Measurements from ENCODE around the gene TIGD2.

Gene TIGD2

GRCh38 chr4:89157488-89158024 is 46.2 kb downstream of the TIGD2 start:
- Histone ChIP-seq H2AFZ (ENCODE audit: low read depth, low read length, severe bottlenecking) (no peak overlapping the region), H4K20me1 (ENCODE audit: low read depth, low read length) (no peaks in the 10 kb centered on the region), H3K27me3 (ENCODE audit: low read length) (no peaks in the 10 kb centered on the region), H3K27ac (ENCODE audit: low read depth, low read length) (no peak overlapping the region), H3K79me2 (ENCODE audit: insufficient read depth, low read length) (no peaks in the 10 kb centered on the region), H3K4me2 (ENCODE audit: low read depth, low read length, poor library complexity, severe bottlenecking) (no peak overlapping the region), H3K36me3 (ENCODE audit: low read length) (no peaks in the 10 kb centered on the region), H3F3A (ENCODE audit: insufficient read depth) (no peaks in the 10 kb centered on the region), H3K4me3 (ENCODE audit: insufficient read depth, low read length, poor library complexity, severe bottlenecking) (no peak overlapping the region), H3K9me2 (replicated peaks; ENCODE audit: insufficient read depth, low read length) (no peaks in the 10 kb centered on the region), H3K9me3 (ENCODE audit: insufficient read depth, low read length) (no peaks in the 10 kb centered on the region), H3K9ac (ENCODE audit: low read length) (no peak overlapping the region)
- TF ChIP-seq CTCF (IDR thresholded peaks at IDR 0.05; ENCODE audit: insufficient read depth, low read length, poor library complexity, severe bottlenecking) (no peak), EZH2phosphoT487 (conservative IDR thresholded peaks at IDR 0.05; ENCODE audit: low read length) (no peak)

GRCh38 chr4:89158884-89159503 is 47.7 kb downstream of the TIGD2 start:
- Histone ChIP-seq H3K79me2 (ENCODE audit: insufficient read depth, low read length) (no peaks in the 10 kb centered on the region), H3K4me2 (ENCODE audit: low read depth, low read length, poor library complexity, severe bottlenecking) (no peak overlapping the region), H2AFZ (ENCODE audit: low read depth, low read length, severe bottlenecking) (no peak overlapping the region), H3K4me3 (ENCODE audit: insufficient read depth, low read length, poor library complexity, severe bottlenecking) (no peak overlapping the region), H3K27me3 (ENCODE audit: low read length) (no peaks in the 10 kb centered on the region), H3K9ac (ENCODE audit: low read length) (no peak overlapping the region), H3K27ac (ENCODE audit: low read depth, low read length) (no peak overlapping the region), H3K9me3 (ENCODE audit: insufficient read depth, low read length) (no peaks in the 10 kb centered on the region), H3K36me3 (ENCODE audit: low read length) (no peaks in the 10 kb centered on the region), H3F3A (ENCODE audit: insufficient read depth) (no peaks in the 10 kb centered on the region), H4K20me1 (ENCODE audit: low read depth, low read length) (no peaks in the 10 kb centered on the region), H3K9me2 (replicated peaks; ENCODE audit: insufficient read depth, low read length) (no peaks in the 10 kb centered on the region)
- no peak for TF ChIP-seq CTCF (IDR thresholded peaks at IDR 0.05; ENCODE audit: insufficient read depth, low read length, poor library complexity, severe bottlenecking)
- TF ChIP-seq EZH2phosphoT487 (conservative IDR thresholded peaks at IDR 0.05; ENCODE audit: low read length), result no peak

GRCh38 chr4:89160806-89161205 is 49.5 kb downstream of the TIGD2 start:
- H3K9me2 ChIP-seq (replicated peaks; ENCODE audit: insufficient read depth, low read length), result no peaks in the 10 kb centered on the region
- no peaks in the 10 kb centered on the region for H3K36me3 ChIP-seq (ENCODE audit: low read length)
- H4K20me1 ChIP-seq (ENCODE audit: low read depth, low read length), result no peaks in the 10 kb centered on the region
- H3K9me3 ChIP-seq (ENCODE audit: insufficient read depth, low read length), result no peaks in the 10 kb centered on the region
- no peak overlapping the region for H3K4me2 ChIP-seq (ENCODE audit: low read depth, low read length, poor library complexity, severe bottlenecking)
- H3K27ac ChIP-seq (ENCODE audit: low read depth, low read length), result no peak overlapping the region
- H3K4me3 ChIP-seq (ENCODE audit: insufficient read depth, low read length, poor library complexity, severe bottlenecking), result no peak overlapping the region
- no peaks in the 10 kb centered on the region for H3K27me3 ChIP-seq (ENCODE audit: low read length)
- H3K9ac ChIP-seq (ENCODE audit: low read length), result no peak overlapping the region
- no peaks in the 10 kb centered on the region for H3K79me2 ChIP-seq (ENCODE audit: insufficient read depth, low read length)
- no peaks in the 10 kb centered on the region for H3F3A ChIP-seq (ENCODE audit: insufficient read depth)
- no peak overlapping the region for H2AFZ ChIP-seq (ENCODE audit: low read depth, low read length, severe bottlenecking)
- TF ChIP-seq CTCF (IDR thresholded peaks at IDR 0.05; ENCODE audit: insufficient read depth, low read length, poor library complexity, severe bottlenecking), result no peak
